K562 (cell line): ENCODE data around the gene MAD1L1.

Source experiments
- BRCA1 ChIP-seq, 2 experiments: fragments of 450-650 bp in 1 of 2; sonication (generic) in 1 of 2; formaldehyde crosslinking in 1 of 2; IDR thresholded peaks; 2 replicates each; pipeline versions ENCODE4 v1.5.0 to v1.6.1; 2017 to 2020; ENCODE audit warnings: mild to moderate bottlenecking in 1 of 2, missing genetic modification reagents in 1 of 2
- CHCHD3 ChIP-seq: fragments of 250-450 bp; sonication (Bioruptor Pico); IDR thresholded peaks from 2 replicates; pipeline ENCODE4 v2.1.2; 2022; ENCODE audit warnings: mild to moderate bottlenecking
- CREB1 ChIP-seq, 2 experiments: sonication (generic) in 1 of 2; formaldehyde crosslinking in 1 of 2; IDR thresholded peaks; 2 replicates each; pipeline versions ENCODE4 v1.6.1 to v1.8.0; 2012 to 2022; ENCODE audit warnings: inconsistent platforms in 1 of 2, mild to moderate bottlenecking in 1 of 2, missing genetic modification reagents in 1 of 2, moderate library complexity in 1 of 2
- CTCF ChIP-seq, 3 experiments: IDR thresholded peaks in 2 of 3; conservative IDR thresholded peaks in 1 of 3; 2 replicates each; pipeline ENCODE4 v1.5.1; 2011 to 2012; ENCODE audit warnings: low read length in 3 of 3, mild to moderate bottlenecking in 3 of 3, control low read depth in 2 of 3, improper control_type of control experiment in 1 of 3, inconsistent platforms in 1 of 3, low read depth in 1 of 3, mixed read lengths in 1 of 3, moderate library complexity in 1 of 3; ENCODE audit not compliant: insufficient read depth in 2 of 3
- HNRNPUL1 ChIP-seq: fragments of 200-400 bp; formaldehyde crosslinking; IDR thresholded peaks from 2 replicates; pipeline ENCODE4 v1.6.1; 2017; ENCODE audit warnings: low read length
- HSF4 ChIP-seq: fragments of 250-450 bp; sonication (Bioruptor Pico); IDR thresholded peaks from 2 replicates; pipeline ENCODE4 v2.1.2; 2022; ENCODE audit warnings: mild to moderate bottlenecking, moderate library complexity, borderline replicate concordance
- MAX ChIP-seq: sonication (generic); formaldehyde crosslinking; IDR thresholded peaks from 2 replicates; pipeline ENCODE4 v1.9.0; 2022; ENCODE audit warnings: mild to moderate bottlenecking, missing genetic modification reagents
- PATZ1 ChIP-seq: fragments of 250-450 bp; sonication (Bioruptor Pico); IDR thresholded peaks from 2 replicates; pipeline ENCODE4 v1.5.0; 2020; ENCODE audit warnings: mild to moderate bottlenecking, borderline replicate concordance
- PHB2 ChIP-seq: fragments of 450-650 bp; IDR thresholded peaks from 2 replicates; pipeline ENCODE4 v1.6.1; 2017; ENCODE audit warnings: low read depth
- POLR2A ChIP-seq: fragments of 450-650 bp; conservative IDR thresholded peaks from 2 replicates; pipeline ENCODE4 v1.6.1; 2016
- POLR2AphosphoS5 ChIP-seq: IDR thresholded peaks from 2 replicates; pipeline ENCODE4 v1.6.1; 2011; ENCODE audit warnings: mild to moderate bottlenecking, low read depth, low read length, moderate library complexity; ENCODE audit not compliant: control insufficient read depth, insufficient read depth
- XRCC4 ChIP-seq: IDR thresholded peaks from one replicate; pipeline ENCODE4 v1.6.1; 2011; ENCODE audit not compliant: insufficient read depth, insufficient read length; ENCODE audit errors: extremely low read depth

GRCh38 chr7:2120251-2120660 lies 112.5 kb downstream of the MAD1L1 start:
- TF ChIP-seq POLR2AphosphoS5 (no peak), POLR2A (no peak), BRCA1 (IDR thresholded peaks at IDR 0.05) (no peak), BRCA1 (CRISPR knock-in tag; IDR thresholded peaks at IDR 0.05) (no peak), CREB1 (IDR thresholded peaks at IDR 0.05) (no peak), CREB1 (CRISPR knock-in tag; IDR thresholded peaks at IDR 0.05) (no peak), CHCHD3 (CRISPR knock-in tag) (no peak), HNRNPUL1 (no peak), PATZ1 (no peak), MAX (CRISPR knock-in tag) (no peak), PHB2 (no peak), XRCC4 (no peak), HSF4 (CRISPR knock-in tag) (no peak), CTCF (IDR thresholded peaks at IDR 0.05 in 2 of 3, conservative IDR thresholded peaks at IDR 0.05 in 1 of 3; ENCODE audit: insufficient read depth in 2 of 3, low read depth in 1 of 3, low read length in 3 of 3) (no peak)
